SJCRH30 (cell line): Measurements from ENCODE around the gene LRP1B. TPM values are rescaled to one million over a fixed set of nuclear protein-coding genes. Genes with fewer than 3 reads are reported as not detected.
A peak's percentile ranks its signal among the peaks of the same experiment; 100 is the strongest.
"Not testable (repeated sequence)": the region's sequence is repeated elsewhere in the genome, so short reads cannot be mapped to it uniquely, and the experiment has no call there.

Source experiments
- DNase-seq, 2 experiments: peaks; one replicate each; pipeline ENCODE4 v3.0.0-alpha.2; 2015 to 2020
- H3K27ac ChIP-seq: fragments of 250-450 bp; sonication (Bioruptor Pico); 2 replicates; pipeline ENCODE4 v1.5.1; 2020; ENCODE audit warnings: mild to moderate bottlenecking, moderate library complexity
- H3K27me3 ChIP-seq: fragments of 250-450 bp; sonication (Bioruptor Pico); 2 replicates; pipeline ENCODE4 v1.5.1; 2020; ENCODE audit warnings: mild to moderate bottlenecking, moderate library complexity
- H3K36me3 ChIP-seq: fragments of 250-450 bp; sonication (Bioruptor Pico); 2 replicates; pipeline ENCODE4 v1.5.1; 2020; ENCODE audit warnings: mild to moderate bottlenecking, moderate library complexity
- H3K4me1 ChIP-seq: fragments of 250-450 bp; sonication (Bioruptor Pico); 2 replicates; pipeline ENCODE4 v1.5.1; 2020; ENCODE audit warnings: mild to moderate bottlenecking, moderate library complexity
- H3K4me3 ChIP-seq: fragments of 250-450 bp; sonication (Bioruptor Pico); 2 replicates; pipeline ENCODE4 v1.5.1; 2020; ENCODE audit warnings: mild to moderate bottlenecking, moderate library complexity
- H3K9me3 ChIP-seq: fragments of 250-450 bp; sonication (Bioruptor Pico); replicated peaks from 2 replicates; pipeline ENCODE4 v1.5.1; 2020; ENCODE audit warnings: mild to moderate bottlenecking, moderate library complexity
- total RNA-seq: library from RNA; depleted of rRNA; stranded (reverse); fragments of >200 nt; shearing (Covaris generic); gene quantifications from 2 replicates; pipeline ENCODE4 v1.2.3, GENCODE V29; 2014

LRP1B gene
- total RNA-seq, 1 experiment from 2014 or later = 7.5 TPM

- no peaks in the 10 kb centered on the region for H3K27me3 ChIP-seq
- no peak for DNase-seq
- H3K36me3 ChIP-seq = no peaks in the 10 kb centered on the region
- H3K9me3 ChIP-seq = no peaks in the 10 kb centered on the region
- no peak overlapping the region for H3K4me3 ChIP-seq
- no peak overlapping the region for H3K27ac ChIP-seq
- H3K4me1 ChIP-seq = no peaks in the 10 kb centered on the region
Observed at GRCh38 chr2:140658760-140659692, 1471.8 kb downstream of the LRP1B start.

- H3K27ac ChIP-seq = no peak overlapping the region
- DNase-seq = peak in 1 of 2 experiments; percentile 5
- no peaks in the 10 kb centered on the region for H3K4me1 ChIP-seq
- no peaks in the 10 kb centered on the region for H3K27me3 ChIP-seq
- H3K9me3 ChIP-seq = no peaks in the 10 kb centered on the region
- no peak overlapping the region for H3K4me3 ChIP-seq
- no peaks in the 10 kb centered on the region for H3K36me3 ChIP-seq
Observed at GRCh38 chr2:140657657-140658056, 1473.2 kb downstream of the LRP1B start.

- no peaks in the 10 kb centered on the region for H3K36me3 ChIP-seq
- no peak for DNase-seq
- no peak overlapping the region for H3K27ac ChIP-seq
- H3K4me1 ChIP-seq = no peaks in the 10 kb centered on the region
- H3K9me3 ChIP-seq = no peaks in the 10 kb centered on the region; the same call in 1 of the 2 replicates
- H3K27me3 ChIP-seq = no peaks in the 10 kb centered on the region
- H3K4me3 ChIP-seq = no peak overlapping the region
Observed at GRCh38 chr2:140654565-140654964, 1476.3 kb downstream of the LRP1B start.

- H3K36me3 ChIP-seq = no peaks in the 10 kb centered on the region
- H3K9me3 ChIP-seq = no peaks in the 10 kb centered on the region; the same call in 1 of the 2 replicates
- no peak for DNase-seq
- no peaks in the 10 kb centered on the region for H3K27me3 ChIP-seq
- no peak overlapping the region for H3K4me3 ChIP-seq
- no peaks in the 10 kb centered on the region for H3K4me1 ChIP-seq
- H3K27ac ChIP-seq = no peak overlapping the region
Observed at GRCh38 chr2:140650825-140651224, 1480.0 kb downstream of the LRP1B start.

GRCh38 chr2:140650134-140650533 lies 1480.7 kb downstream of the LRP1B start:
- H3K9me3 ChIP-seq, H3K4me1 ChIP-seq, DNase-seq, H3K36me3 ChIP-seq, H3K27me3 ChIP-seq, H3K4me3 ChIP-seq, H3K27ac ChIP-seq: not testable (repeated sequence)

GRCh38 chr2:140648393-140648792 lies 1482.4 kb downstream of the LRP1B start:
- no peaks in the 10 kb centered on the region for H3K27me3 ChIP-seq
- peaks cover 7% of the 10 kb centered on the region; the same call in 1 of the 2 replicates for H3K4me1 ChIP-seq
- no peaks in the 10 kb centered on the region; the same call in 1 of the 2 replicates for H3K9me3 ChIP-seq
- no peak overlapping the region for H3K27ac ChIP-seq
- no peaks in the 10 kb centered on the region for H3K36me3 ChIP-seq
- no peak for DNase-seq
- no peak overlapping the region for H3K4me3 ChIP-seq

- Histone ChIP-seq H3K36me3 (no peaks in the 10 kb centered on the region), H3K9me3 (no peaks in the 10 kb centered on the region), H3K27me3 (no peaks in the 10 kb centered on the region), H3K4me3 (no peak overlapping the region), H3K27ac (peak overlapping the region; percentile 25; the same call in 1 of the 2 replicates), H3K4me1 (peaks cover 14% of the 10 kb centered on the region; the same call in 1 of the 2 replicates)
- peak; percentile 13 to 44 for DNase-seq
Observed at GRCh38 chr2:140643761-140644187, 1487.0 kb downstream of the LRP1B start.

- Histone ChIP-seq H3K4me3 (no peak overlapping the region), H3K27me3 (no peaks in the 10 kb centered on the region), H3K27ac (peak overlapping the region; percentile 32), H3K36me3 (no peaks in the 10 kb centered on the region), H3K9me3 (no peaks in the 10 kb centered on the region), H3K4me1 (peaks cover 14% of the 10 kb centered on the region; the same call in 1 of the 2 replicates)
- no peak for DNase-seq
Observed at GRCh38 chr2:140641163-140641562, 1489.7 kb downstream of the LRP1B start.

GRCh38 chr2:140639628-140640027 lies 1491.2 kb downstream of the LRP1B start:
- no peaks in the 10 kb centered on the region for H3K9me3 ChIP-seq
- no peaks in the 10 kb centered on the region for H3K27me3 ChIP-seq
- H3K4me1 ChIP-seq = peaks cover 14% of the 10 kb centered on the region; the same call in 1 of the 2 replicates
- no peak for DNase-seq
- no peak overlapping the region for H3K4me3 ChIP-seq
- no peaks in the 10 kb centered on the region for H3K36me3 ChIP-seq
- H3K27ac ChIP-seq = no peak overlapping the region

- Histone ChIP-seq H3K27me3 (no peaks in the 10 kb centered on the region), H3K36me3 (no peaks in the 10 kb centered on the region), H3K27ac (no peak overlapping the region), H3K4me3 (no peak overlapping the region), H3K9me3 (no peaks in the 10 kb centered on the region), H3K4me1 (no peaks in the 10 kb centered on the region)
- no peak for DNase-seq
Observed at GRCh38 chr2:140630557-140630956, 1500.3 kb downstream of the LRP1B start.

- no peak for DNase-seq
Observed at GRCh38 chr2:140627885-140628284, 1502.9 kb downstream of the LRP1B start.

GRCh38 chr2:140627136-140627535 lies 1503.7 kb downstream of the LRP1B start:
- no peaks in the 10 kb centered on the region for H3K36me3 ChIP-seq
- DNase-seq = no peak
- H3K4me3 ChIP-seq = no peak overlapping the region
- no peak overlapping the region for H3K27ac ChIP-seq
- H3K9me3 ChIP-seq = no peaks in the 10 kb centered on the region
- no peaks in the 10 kb centered on the region for H3K4me1 ChIP-seq
- H3K27me3 ChIP-seq = no peaks in the 10 kb centered on the region

More at GRCh38 chr2:140627885-140628284, 1502.9 kb downstream of the LRP1B start:
- Histone ChIP-seq H3K4me3 (no peak overlapping the region), H3K27me3 (no peaks in the 10 kb centered on the region), H3K4me1 (no peaks in the 10 kb centered on the region), H3K27ac (no peak overlapping the region), H3K36me3 (no peaks in the 10 kb centered on the region), H3K9me3 (no peaks in the 10 kb centered on the region)

GRCh38 chr2:140624200-140624599 lies 1506.6 kb downstream of the LRP1B start:
- DNase-seq = no peak
- H3K36me3 ChIP-seq = no peaks in the 10 kb centered on the region
- H3K4me3 ChIP-seq = no peak overlapping the region
- H3K27me3 ChIP-seq = no peaks in the 10 kb centered on the region
- no peaks in the 10 kb centered on the region for H3K9me3 ChIP-seq
- H3K27ac ChIP-seq = no peak overlapping the region
- no peaks in the 10 kb centered on the region for H3K4me1 ChIP-seq

GRCh38 chr2:140621583-140622362 lies 1509.0 kb downstream of the LRP1B start:
- H3K4me3 ChIP-seq = no peak overlapping the region
- no peak for DNase-seq
- H3K27me3 ChIP-seq = no peaks in the 10 kb centered on the region
- H3K36me3 ChIP-seq = no peaks in the 10 kb centered on the region
- no peak overlapping the region for H3K27ac ChIP-seq
- H3K4me1 ChIP-seq = no peaks in the 10 kb centered on the region
- H3K9me3 ChIP-seq = no peaks in the 10 kb centered on the region

GRCh38 chr2:140604788-140605187 lies 1526.0 kb downstream of the LRP1B start:
- no peaks in the 10 kb centered on the region for H3K9me3 ChIP-seq
- DNase-seq = no peak

More at GRCh38 chr2:140604788-140605187, 1526.0 kb downstream of the LRP1B start:
- Histone ChIP-seq H3K27me3 (no peaks in the 10 kb centered on the region), H3K4me1 (no peaks in the 10 kb centered on the region), H3K36me3 (no peaks in the 10 kb centered on the region), H3K4me3 (no peak overlapping the region), H3K27ac (no peak overlapping the region)
